ENCODE data around the gene LBP.

Gene LBP

GRCh38 chr20:38349856-38350255 lies 3.6 kb downstream of the LBP start:
- ChIA-PET POLR2A (no interaction called here), CTCF (no interaction called here)
- H3K4me1 ChIP-seq (ENCODE audit: control insufficient read depth, insufficient read depth, low read length) = no peaks in the 10 kb centered on the region
- H3K36me3 ChIP-seq (ENCODE audit: control insufficient read depth in 2 of 2, insufficient read depth in 1 of 2, low read length in 2 of 2) = no peaks in the 10 kb centered on the region
- no peak overlapping the region for H3K4me3 ChIP-seq (ENCODE audit: low read depth, low read length)
- no peak overlapping the region for H3K27ac ChIP-seq (ENCODE audit: extremely low read depth, low read depth, low read length)
- no peaks in the 10 kb centered on the region for H3K9me3 ChIP-seq (ENCODE audit: control insufficient read depth, insufficient read depth, low read depth, low read length)
- TF ChIP-seq ZNF623 (tag by site-specific recombination; IDR thresholded peaks at IDR 0.05) = no peak
- TF ChIP-seq, protein P1, sequence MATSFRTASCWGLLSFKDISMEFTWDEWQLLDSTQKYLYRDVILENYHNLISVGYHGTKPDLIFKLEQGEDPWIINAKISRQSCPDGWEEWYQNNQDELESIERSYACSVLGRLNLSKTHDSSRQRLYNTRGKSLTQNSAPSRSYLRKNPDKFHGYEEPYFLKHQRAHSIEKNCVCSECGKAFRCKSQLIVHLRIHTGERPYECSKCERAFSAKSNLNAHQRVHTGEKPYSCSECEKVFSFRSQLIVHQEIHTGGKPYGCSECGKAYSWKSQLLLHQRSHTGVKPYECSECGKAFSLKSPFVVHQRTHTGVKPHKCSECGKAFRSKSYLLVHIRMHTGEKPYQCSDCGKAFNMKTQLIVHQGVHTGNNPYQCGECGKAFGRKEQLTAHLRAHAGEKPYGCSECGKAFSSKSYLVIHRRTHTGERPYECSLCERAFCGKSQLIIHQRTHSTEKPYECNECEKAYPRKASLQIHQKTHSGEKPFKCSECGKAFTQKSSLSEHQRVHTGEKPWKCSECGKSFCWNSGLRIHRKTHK (tag by site-specific recombination; IDR thresholded peaks at IDR 0.05) = no peak
- no peak for TF ChIP-seq YY2 (tag by site-specific recombination; IDR thresholded peaks at IDR 0.05)
- TF ChIP-seq ZNF747 (tag by site-specific recombination; IDR thresholded peaks at IDR 0.05) = no peak
- no peak for TF ChIP-seq ZNF239 (tag by site-specific recombination; IDR thresholded peaks at IDR 0.05)
- no peak for TF ChIP-seq ZNF404 (tag by site-specific recombination; IDR thresholded peaks at IDR 0.05)
- TF ChIP-seq ZNF785 (tag by site-specific recombination; IDR thresholded peaks at IDR 0.05) = no peak

GRCh38 chr20:38350879-38351775 lies 4.8 kb downstream of the LBP start:
- no peaks in the 10 kb centered on the region for H3K36me3 ChIP-seq (ENCODE audit: control insufficient read depth in 2 of 2, insufficient read depth in 1 of 2, low read length in 2 of 2)
- no peaks in the 10 kb centered on the region for H3K9me3 ChIP-seq (ENCODE audit: control insufficient read depth, insufficient read depth, low read depth, low read length)
- H3K4me3 ChIP-seq (ENCODE audit: low read depth, low read length) = no peak overlapping the region
- CTCF ChIA-PET = interaction anchor here (1.0 kb wide), 1 partner anchor 95 kb away, joined by 3 read pairs; no protein-coding TSS in a partner anchor
- TF ChIP-seq, protein P2, sequence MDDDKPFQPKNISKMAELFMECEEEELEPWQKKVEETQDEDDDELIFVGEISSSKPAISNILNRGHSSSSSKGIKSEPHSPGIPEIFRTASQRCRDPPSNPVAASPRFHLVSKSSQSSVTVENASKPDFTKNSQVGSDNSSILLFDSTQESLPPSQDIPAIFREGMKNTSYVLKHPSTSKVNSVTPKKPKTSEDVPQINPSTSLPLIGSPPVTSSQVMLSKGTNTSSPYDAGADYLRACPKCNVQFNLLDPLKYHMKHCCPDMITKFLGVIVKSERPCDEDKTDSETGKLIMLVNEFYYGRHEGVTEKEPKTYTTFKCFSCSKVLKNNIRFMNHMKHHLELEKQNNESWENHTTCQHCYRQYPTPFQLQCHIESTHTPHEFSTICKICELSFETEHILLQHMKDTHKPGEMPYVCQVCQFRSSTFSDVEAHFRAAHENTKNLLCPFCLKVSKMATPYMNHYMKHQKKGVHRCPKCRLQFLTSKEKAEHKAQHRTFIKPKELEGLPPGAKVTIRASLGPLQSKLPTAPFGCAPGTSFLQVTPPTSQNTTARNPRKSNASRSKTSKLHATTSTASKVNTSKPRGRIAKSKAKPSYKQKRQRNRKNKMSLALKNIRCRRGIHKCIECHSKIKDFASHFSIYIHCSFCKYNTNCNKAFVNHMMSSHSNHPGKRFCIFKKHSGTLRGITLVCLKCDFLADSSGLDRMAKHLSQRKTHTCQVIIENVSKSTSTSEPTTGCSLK (tag by site-specific recombination; IDR thresholded peaks at IDR 0.05) = no peak
- TF ChIP-seq GLI4 (tag by site-specific recombination; IDR thresholded peaks at IDR 0.05) (no peak), KLF9 (tag by site-specific recombination; IDR thresholded peaks at IDR 0.05; ENCODE audit: low read depth) (no peak), ZBTB44 (tag by site-specific recombination; IDR thresholded peaks at IDR 0.05) (no peak)
- TF ChIP-seq, protein P3, sequence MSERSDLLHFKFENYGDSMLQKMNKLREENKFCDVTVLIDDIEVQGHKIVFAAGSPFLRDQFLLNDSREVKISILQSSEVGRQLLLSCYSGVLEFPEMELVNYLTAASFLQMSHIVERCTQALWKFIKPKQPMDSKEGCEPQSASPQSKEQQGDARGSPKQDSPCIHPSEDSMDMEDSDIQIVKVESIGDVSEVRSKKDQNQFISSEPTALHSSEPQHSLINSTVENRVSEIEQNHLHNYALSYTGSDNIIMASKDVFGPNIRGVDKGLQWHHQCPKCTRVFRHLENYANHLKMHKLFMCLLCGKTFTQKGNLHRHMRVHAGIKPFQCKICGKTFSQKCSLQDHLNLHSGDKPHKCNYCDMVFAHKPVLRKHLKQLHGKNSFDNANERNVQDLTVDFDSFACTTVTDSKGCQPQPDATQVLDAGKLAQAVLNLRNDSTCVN (tag by site-specific recombination; optimal IDR thresholded peaks at IDR 0.05) = no peak
- H3K27ac ChIP-seq (ENCODE audit: extremely low read depth, low read depth, low read length) = no peak overlapping the region
- POLR2A ChIA-PET = no interaction called here
- no peaks in the 10 kb centered on the region for H3K4me1 ChIP-seq (ENCODE audit: control insufficient read depth, insufficient read depth, low read length)

- POLR2A ChIA-PET = interaction anchor here (0.6 kb wide), 2 partner anchors 82 to 138 kb away, joined by 3 to 4 read pairs; partner anchors contain the start of gene SNHG17
- TF ChIP-seq SCRT2 (tag by site-specific recombination; IDR thresholded peaks at IDR 0.05) (peak; percentile 76), ZNF76 (tag by site-specific recombination; IDR thresholded peaks at IDR 0.05; ENCODE audit: borderline replicate concordance, low read depth) (no peak), ZNF148 (tag by site-specific recombination; IDR thresholded peaks at IDR 0.05; ENCODE audit: borderline replicate concordance) (no peak), SCRT1 (tag by site-specific recombination; IDR thresholded peaks at IDR 0.05; ENCODE audit: borderline replicate concordance) (0 out of 2 replicates have a peak, but pooled peaks have one; percentile 35), ZNF274 (IDR thresholded peaks at IDR 0.05; ENCODE audit: low read length) (no peak), ZNF274 (tag by site-specific recombination; IDR thresholded peaks at IDR 0.05; ENCODE audit: borderline replicate concordance) (no peak), ZNF48 (tag by site-specific recombination; IDR thresholded peaks at IDR 0.05) (no peak)
- TF ChIP-seq, protein P4, sequence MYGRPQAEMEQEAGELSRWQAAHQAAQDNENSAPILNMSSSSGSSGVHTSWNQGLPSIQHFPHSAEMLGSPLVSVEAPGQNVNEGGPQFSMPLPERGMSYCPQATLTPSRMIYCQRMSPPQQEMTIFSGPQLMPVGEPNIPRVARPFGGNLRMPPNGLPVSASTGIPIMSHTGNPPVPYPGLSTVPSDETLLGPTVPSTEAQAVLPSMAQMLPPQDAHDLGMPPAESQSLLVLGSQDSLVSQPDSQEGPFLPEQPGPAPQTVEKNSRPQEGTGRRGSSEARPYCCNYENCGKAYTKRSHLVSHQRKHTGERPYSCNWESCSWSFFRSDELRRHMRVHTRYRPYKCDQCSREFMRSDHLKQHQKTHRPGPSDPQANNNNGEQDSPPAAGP (tag by site-specific recombination; IDR thresholded peaks at IDR 0.05) = no peak
These were observed 7.0 kb downstream of the LBP start for GRCh38 chr20:38353316-38353715.

More at GRCh38 chr20:38353316-38353715, 7.0 kb downstream of the LBP start:
- CTCF ChIA-PET = interaction anchor here (0.6 to 2.7 kb wide), 7 partner anchors 12 to 509 kb away, joined by 3 to 21 read pairs (median 4); no protein-coding TSS in a partner anchor
- no peak overlapping the region for H3K27ac ChIP-seq (ENCODE audit: extremely low read depth, low read depth, low read length)
- no peaks in the 10 kb centered on the region for H3K36me3 ChIP-seq (ENCODE audit: control insufficient read depth in 2 of 2, insufficient read depth in 1 of 2, low read length in 2 of 2)
- no peaks in the 10 kb centered on the region for H3K9me3 ChIP-seq (ENCODE audit: control insufficient read depth, insufficient read depth, low read depth, low read length)
- no peaks in the 10 kb centered on the region for H3K4me1 ChIP-seq (ENCODE audit: control insufficient read depth, insufficient read depth, low read length)
- no peak overlapping the region for H3K4me3 ChIP-seq (ENCODE audit: low read depth, low read length)
